Measurements from ENCODE around the gene PLOD1. TPM values are rescaled to one million over a fixed set of nuclear protein-coding genes. Genes with fewer than 3 reads are reported as not detected.

Gene PLOD1
- total RNA-seq, 2 experiments from 2014 or later = 17.6 to 20.8 TPM

GRCh38 chr1:12012560-12013316 lies 78.2 kb downstream of the PLOD1 start:
- Mint-ChIP-seq H3K4me3 (no peak overlapping the region), H3K4me1 (peaks cover 34% of the 10 kb centered on the region), H3K27me3 (no peaks in the 10 kb centered on the region), H3K27ac (peak overlapping the region; percentile 71), H3K36me3 (peaks cover 21% of the 10 kb centered on the region), H3K9me3 (ENCODE audit: low read depth) (no peaks in the 10 kb centered on the region)
- ATAC-seq (no peak), DNase-seq (no peak)
- CTCF ChIA-PET = interaction anchor here (1.3 to 1.8 kb wide), 3 partner anchors 11 to 53 kb away, joined by 3 to 5 read pairs (median 5); no protein-coding TSS in a partner anchor

- H3K27me3 Mint-ChIP-seq = no peaks in the 10 kb centered on the region
These were observed 79.8 kb downstream of the PLOD1 start for GRCh38 chr1:12014141-12014991.

GRCh38 chr1:12015001-12015491 lies 80.5 kb downstream of the PLOD1 start:
- DNase-seq (no peak), ATAC-seq (no peak)
- no peaks in the 10 kb centered on the region for H3K9me3 Mint-ChIP-seq (ENCODE audit: low read depth)
- H3K4me3 Mint-ChIP-seq = no peak overlapping the region
- peaks cover 9% of the 10 kb centered on the region for H3K36me3 Mint-ChIP-seq
- H3K27ac Mint-ChIP-seq = peak overlapping the region; percentile 71
- peaks cover 37% of the 10 kb centered on the region for H3K4me1 Mint-ChIP-seq
- CTCF ChIA-PET = no interaction called here
- no peaks in the 10 kb centered on the region for H3K27me3 Mint-ChIP-seq

More at GRCh38 chr1:12014141-12014991, 79.8 kb downstream of the PLOD1 start:
- Mint-ChIP-seq H3K27ac (peak overlapping the region; percentile 71), H3K36me3 (peaks cover 12% of the 10 kb centered on the region), H3K4me3 (no peak overlapping the region), H3K9me3 (ENCODE audit: low read depth) (no peaks in the 10 kb centered on the region), H3K4me1 (peaks cover 37% of the 10 kb centered on the region)
- ATAC-seq (no peak), DNase-seq (no peak)
- CTCF ChIA-PET = interaction anchor here (1.3 to 1.5 kb wide), 2 partner anchors 14 to 52 kb away, joined by 3 to 5 read pairs; no protein-coding TSS in a partner anchor

- CTCF ChIA-PET = interaction anchor here (0.9 kb wide), 1 partner anchor 16 kb away, joined by 3 read pairs; no protein-coding TSS in a partner anchor
- Mint-ChIP-seq H3K27me3 (no peaks in the 10 kb centered on the region), H3K9me3 (ENCODE audit: low read depth) (no peaks in the 10 kb centered on the region), H3K4me3 (no peak overlapping the region), H3K27ac (no peak overlapping the region), H3K4me1 (peaks cover 41% of the 10 kb centered on the region), H3K36me3 (peaks cover 9% of the 10 kb centered on the region)
- ATAC-seq = no peak
- DNase-seq = no peak
These were observed 81.0 kb downstream of the PLOD1 start for GRCh38 chr1:12015499-12015898.

GRCh38 chr1:12016182-12016581 lies 81.7 kb downstream of the PLOD1 start:
- DNase-seq (no peak), ATAC-seq (no peak)
- no peaks in the 10 kb centered on the region for H3K27me3 Mint-ChIP-seq
- H3K4me1 Mint-ChIP-seq = peaks cover 43% of the 10 kb centered on the region
- no peaks in the 10 kb centered on the region for H3K9me3 Mint-ChIP-seq (ENCODE audit: low read depth)
- CTCF ChIA-PET = interaction anchor here (0.8 to 0.9 kb wide), 2 partner anchors 15 to 34 kb away, joined by 3 read pairs; no protein-coding TSS in a partner anchor
- H3K36me3 Mint-ChIP-seq = peaks cover 7% of the 10 kb centered on the region
- peak overlapping the region; percentile 1 for H3K27ac Mint-ChIP-seq
- no peak overlapping the region for H3K4me3 Mint-ChIP-seq

GRCh38 chr1:12019858-12020509 lies 85.5 kb downstream of the PLOD1 start:
- Mint-ChIP-seq H3K27me3 (no peaks in the 10 kb centered on the region), H3K9me3 (ENCODE audit: low read depth) (no peaks in the 10 kb centered on the region), H3K4me1 (peaks cover 22% of the 10 kb centered on the region), H3K36me3 (peaks cover 17% of the 10 kb centered on the region), H3K27ac (peak overlapping the region; percentile 76), H3K4me3 (peak overlapping the region; percentile 75)
- peak; percentile 7 for ATAC-seq
- DNase-seq = peak; percentile 49
- CTCF ChIA-PET = interaction anchor here (0.8 to 5.4 kb wide), 7 partner anchors 11 to 112 kb away, joined by 4 to 29 read pairs (median 5); no protein-coding TSS in a partner anchor

- ATAC-seq (no peak), DNase-seq (no peak)
- Mint-ChIP-seq H3K4me3 (no peak overlapping the region), H3K36me3 (peaks cover 29% of the 10 kb centered on the region), H3K27me3 (no peaks in the 10 kb centered on the region), H3K27ac (no peak overlapping the region), H3K4me1 (peaks cover 17% of the 10 kb centered on the region), H3K9me3 (ENCODE audit: low read depth) (no peaks in the 10 kb centered on the region)
- CTCF ChIA-PET = interaction anchor here (1.2 to 5.4 kb wide), 3 partner anchors 9 to 14 kb away, joined by 3 to 29 read pairs (median 3); no protein-coding TSS in a partner anchor
These were observed 87.1 kb downstream of the PLOD1 start for GRCh38 chr1:12021616-12022015.

GRCh38 chr1:12022036-12022435 lies 87.5 kb downstream of the PLOD1 start:
- peaks cover 17% of the 10 kb centered on the region for H3K4me1 Mint-ChIP-seq
- ATAC-seq (no peak), DNase-seq (no peak)
- H3K27ac Mint-ChIP-seq = no peak overlapping the region
- CTCF ChIA-PET = interaction anchor here (1.2 to 5.4 kb wide), 3 partner anchors 9 to 13 kb away, joined by 3 to 29 read pairs (median 3); no protein-coding TSS in a partner anchor
- no peaks in the 10 kb centered on the region for H3K27me3 Mint-ChIP-seq
- no peak overlapping the region for H3K4me3 Mint-ChIP-seq
- H3K36me3 Mint-ChIP-seq = peaks cover 31% of the 10 kb centered on the region
- no peaks in the 10 kb centered on the region for H3K9me3 Mint-ChIP-seq (ENCODE audit: low read depth)

Other genes with a start within 250 kb of the PLOD1 start
- gene DRAXIN, start 243.0 kb upstream of the PLOD1 start, total RNA-seq = 1 to 10 TPM; 1.0 to 2.1 TPM
- gene AGTRAP, start 198.6 kb upstream of the PLOD1 start, total RNA-seq = 10 to 100 TPM; 45.5 to 59.9 TPM
- not detected for gene C1orf167, start 172.5 kb upstream of the PLOD1 start, total RNA-seq
- gene MTHFR, start 128.8 kb upstream of the PLOD1 start, total RNA-seq = 10 to 100 TPM; 24.1 to 30.0 TPM
- gene CLCN6, start 128.5 kb upstream of the PLOD1 start, total RNA-seq = 10 to 100 TPM; 20.0 to 21.1 TPM
- not detected for gene NPPA, start 86.9 kb upstream of the PLOD1 start, total RNA-seq
- not detected for gene NPPB, start 75.8 kb upstream of the PLOD1 start, total RNA-seq
- gene KIAA2013, start 8.3 kb upstream of the PLOD1 start, total RNA-seq = 10 to 100 TPM; 44.2 to 44.6 TPM
- gene MFN2, start 45.7 kb downstream of the PLOD1 start, total RNA-seq = 10 to 100 TPM; 57.7 to 67.5 TPM
- 10 to 100 TPM; 41.4 to 59.3 TPM for gene MIIP, start 84.8 kb downstream of the PLOD1 start, total RNA-seq
- gene TNFRSF8, start 128.6 kb downstream of the PLOD1 start, total RNA-seq = 10 to 100 TPM in 1 of 2 experiments, 1 to 10 TPM in 1; 3.8 to 14.8 TPM
- 100 to 1,000 TPM; 294 to 370 TPM for gene TNFRSF1B, start 232.3 kb downstream of the PLOD1 start, total RNA-seq

All from activated CD8-positive, alpha-beta memory T cell treated with anti-CD3 and anti-CD28 coated beads, Interleukin-2, amount 10 ng/mL, durations not matched to agents 7 days and 5 days (primary cell).